B cell (primary cell): Measurements from ENCODE around the gene ZBBX. TPM values are rescaled to one million over a fixed set of nuclear protein-coding genes. Genes with fewer than 3 reads are reported as not detected.

ENCODE experiments used
- ATAC-seq: fragments of 200-7000 bp; cut with Tn5 transposase; one replicate; pipeline ENCODE4 v1.10.0; 2021; ENCODE audit warnings: low read depth, mild to moderate bottlenecking, moderate number of reproducible peaks, moderate library complexity
- CTCF ChIA-PET: fragments of 350-600 bp; sonication (Branson Sonifier 250); formaldehyde crosslinking; loops from one replicate; lab custom pipeline; 2021; ENCODE audit warnings: antibody characterized with exemption, inconsistent platforms; lab: Charles Lee
- POLR2A ChIA-PET: fragments of 350-600 bp; sonication (Branson Sonifier 250); formaldehyde crosslinking; loops from one replicate; lab custom pipeline; 2021; ENCODE audit warnings: antibody characterized with exemption; lab: Charles Lee
- DNase-seq: peaks from one replicate; pipeline ENCODE4 v3.0.0; 2013
- H2AFZ ChIP-seq: 2 replicates; pipeline ENCODE4 v1.6.1; 2012; ENCODE audit warnings: mild to moderate bottlenecking, low read depth, low read length; ENCODE audit not compliant: insufficient read depth, poor library complexity, severe bottlenecking
- H3K27ac ChIP-seq, 2 donors: 1 replicate in 1 of 2; 2 replicates in 1 of 2; pipeline ENCODE4 v1.5.1; 2012 to 2013; ENCODE audit warnings: low read length in 2 of 2, mild to moderate bottlenecking in 2 of 2, moderate library complexity in 1 of 2
- H3K27me3 ChIP-seq, 4 experiments: fragments of 200-600 bp in 1 of 4; sonication (generic) in 1 of 4; replicated peaks in 1 of 4; 1 replicate in 2 of 4; 2 replicates in 2 of 4; pipeline versions ENCODE4 v1.6.1 to v1.7.0; 2013 to 2016; ENCODE audit warnings: low read length in 3 of 4, mild to moderate bottlenecking in 2 of 4, mixed read lengths in 1 of 4, moderate library complexity in 1 of 4; ENCODE audit not compliant: insufficient read depth in 4 of 4, control insufficient read depth in 3 of 4; ENCODE audit errors: control extremely low read depth in 1 of 4
- H3K36me3 ChIP-seq, 2 experiments: replicated peaks in 1 of 2; 1 replicate in 1 of 2; 2 replicates in 1 of 2; pipeline versions ENCODE4 v1.6.1 to v1.7.1; 2013; ENCODE audit warnings: low read length in 1 of 2; ENCODE audit not compliant: insufficient read depth in 2 of 2, control insufficient read depth in 1 of 2; ENCODE audit errors: control extremely low read depth in 1 of 2, extremely low read depth in 1 of 2
- H3K4me1 ChIP-seq, 2 donors: fragments of 200-600 bp in 1 of 2; sonication (generic) in 1 of 2; 1 replicate in 1 of 2; 2 replicates in 1 of 2; pipeline versions ENCODE4 v1.5.1 to v1.6.1; 2013 to 2017; ENCODE audit warnings: low read length in 2 of 2; ENCODE audit not compliant: control insufficient read depth in 2 of 2, insufficient read depth in 2 of 2
- H3K4me2 ChIP-seq: replicated peaks from 2 replicates; pipeline ENCODE3; 2012; ENCODE audit warnings: mild to moderate bottlenecking, low read depth, low read length; ENCODE audit not compliant: poor library complexity, severe bottlenecking
- H3K4me3 ChIP-seq, 5 experiments: fragments of 200-600 bp in 1 of 5; sonication (generic) in 1 of 5; 1 replicate in 3 of 5; 2 replicates in 2 of 5; pipeline versions ENCODE4 v1.5.1 to v1.7.0; 2011 to 2016; ENCODE audit warnings: low read length in 4 of 5, mild to moderate bottlenecking in 4 of 5, low read depth in 2 of 5, control low read depth in 1 of 5, moderate library complexity in 1 of 5; ENCODE audit not compliant: insufficient read depth in 1 of 5; ENCODE audit errors: control extremely low read depth in 1 of 5, extremely low read depth in 1 of 5
- H3K79me2 ChIP-seq: fragments of 200-600 bp; sonication (generic); one replicate; pipeline ENCODE4 v1.6.0; 2016; ENCODE audit warnings: low read length; ENCODE audit not compliant: control insufficient read depth, insufficient read depth
- H3K9ac ChIP-seq: fragments of 200-600 bp; sonication (generic); 2 replicates; pipeline ENCODE4 v1.6.1; 2017; ENCODE audit warnings: mild to moderate bottlenecking, low read length, moderate library complexity
- H3K9me3 ChIP-seq, 3 donors: one replicate each; pipeline versions ENCODE4 v1.6.1 to v1.7.1; 2013; ENCODE audit warnings: low read length in 2 of 3; ENCODE audit not compliant: control insufficient read depth in 2 of 3, insufficient read depth in 1 of 3; ENCODE audit errors: control extremely low read depth in 1 of 3
- H4K20me1 ChIP-seq: 2 replicates; pipeline ENCODE4 v1.6.0; 2012; ENCODE audit warnings: mild to moderate bottlenecking, low read length; ENCODE audit not compliant: insufficient read depth, control insufficient read depth, poor library complexity, severe bottlenecking
- H3K27ac Mint-ChIP-seq: one replicate; pipeline ENCODE4 v1.8.0; 2021; ENCODE audit warnings: mixed read lengths
- H3K27me3 Mint-ChIP-seq: one replicate; pipeline ENCODE4 v1.8.0; 2021; ENCODE audit warnings: mixed read lengths
- H3K4me1 Mint-ChIP-seq: one replicate; pipeline ENCODE4 v1.8.0; 2021; ENCODE audit warnings: mixed read lengths
- H3K4me3 Mint-ChIP-seq: one replicate; pipeline ENCODE4 v1.8.0; 2021; ENCODE audit warnings: mixed read lengths
- H3K9me3 Mint-ChIP-seq: one replicate; pipeline ENCODE4 v1.8.0; 2022; ENCODE audit warnings: mixed read lengths; ENCODE audit not compliant: insufficient read depth
- EZH2 ChIP-seq: IDR thresholded peaks from 2 replicates; pipeline ENCODE4 v1.6.1; 2012; ENCODE audit warnings: borderline replicate concordance, low read depth, mild to moderate bottlenecking, moderate library complexity, low read length; ENCODE audit not compliant: insufficient read depth, poor library complexity, severe bottlenecking
- WGBS: methylation state at CpG from one replicate; pipeline ENCODE4 v1.1.5; 2013; ENCODE audit warnings: missing lambda C conversion rate; ENCODE audit not compliant: insufficient coverage; 5-methylcytosine and 5-hydroxymethylcytosine counted together
- intact Hi-C: fragments of 100-400 bp; cut with micrococcal nuclease; formaldehyde crosslinking; loops from one replicate; pipeline ENCODE4 v1.10.0; 2022
- polyA plus RNA-seq: library from polyadenylated mRNA; depleted of rRNA; stranded (reverse); fragments of >200 nt; gene quantifications from 2 replicates; pipeline ENCODE4 v1.2.3, GENCODE V29; 2012
- total RNA-seq, 2 donors: library from RNA; stranded (reverse); fragments of 120-200 nt in 1 of 2; gene quantifications; 1 replicate in 1 of 2; 2 replicates in 1 of 2; pipeline versions ENCODE4 v1.2.3 to v1.2.4, GENCODE V29; 2013 to 2022
- TF ChIP-seq, protein P1 (sequence below): fragments of 200-600 bp; IDR thresholded peaks from one replicate; pipeline ENCODE4 v1.8.0; 2022; ENCODE audit warnings: antibody characterized with exemption, mild to moderate bottlenecking

The ZBBX gene
- total and polyA plus RNA-seq, 2 donors (not counting 1 experiment from before 2014, with no cell fraction given), result not detected

- Histone ChIP-seq H3K9ac (no peak overlapping the region), H3K4me2 (no peak overlapping the region), H4K20me1 (no peaks in the 10 kb centered on the region), H2AFZ (no peak overlapping the region), H3K79me2 (no peaks in the 10 kb centered on the region), H3K4me1 (no peaks in the 10 kb centered on the region), H3K4me3 (no peak overlapping the region), H3K27ac (no peak overlapping the region), H3K27me3 (no peaks in the 10 kb centered on the region), H3K36me3 (no peaks in the 10 kb centered on the region), H3K9me3 (no peaks in the 10 kb centered on the region)
- TF ChIP-seq, protein P1, sequence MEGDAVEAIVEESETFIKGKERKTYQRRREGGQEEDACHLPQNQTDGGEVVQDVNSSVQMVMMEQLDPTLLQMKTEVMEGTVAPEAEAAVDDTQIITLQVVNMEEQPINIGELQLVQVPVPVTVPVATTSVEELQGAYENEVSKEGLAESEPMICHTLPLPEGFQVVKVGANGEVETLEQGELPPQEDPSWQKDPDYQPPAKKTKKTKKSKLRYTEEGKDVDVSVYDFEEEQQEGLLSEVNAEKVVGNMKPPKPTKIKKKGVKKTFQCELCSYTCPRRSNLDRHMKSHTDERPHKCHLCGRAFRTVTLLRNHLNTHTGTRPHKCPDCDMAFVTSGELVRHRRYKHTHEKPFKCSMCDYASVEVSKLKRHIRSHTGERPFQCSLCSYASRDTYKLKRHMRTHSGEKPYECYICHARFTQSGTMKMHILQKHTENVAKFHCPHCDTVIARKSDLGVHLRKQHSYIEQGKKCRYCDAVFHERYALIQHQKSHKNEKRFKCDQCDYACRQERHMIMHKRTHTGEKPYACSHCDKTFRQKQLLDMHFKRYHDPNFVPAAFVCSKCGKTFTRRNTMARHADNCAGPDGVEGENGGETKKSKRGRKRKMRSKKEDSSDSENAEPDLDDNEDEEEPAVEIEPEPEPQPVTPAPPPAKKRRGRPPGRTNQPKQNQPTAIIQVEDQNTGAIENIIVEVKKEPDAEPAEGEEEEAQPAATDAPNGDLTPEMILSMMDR, result no peak
- no peak for TF ChIP-seq EZH2
- peaks cover 2% of the 10 kb centered on the region for H3K9me3 Mint-ChIP-seq
- no peak for ATAC-seq
- no peak overlapping the region for H3K4me3 Mint-ChIP-seq
- WGBS, result no CpG with 5 or more reads among the region's 1 CpG
- H3K27ac Mint-ChIP-seq, result no peak overlapping the region
- POLR2A ChIA-PET, result no interaction called here
- intact Hi-C loops, result no loop called here
- no peaks in the 10 kb centered on the region for H3K27me3 Mint-ChIP-seq
- no peaks in the 10 kb centered on the region for H3K4me1 Mint-ChIP-seq
- CTCF ChIA-PET, result no interaction called here
- no peak for DNase-seq
Observed at GRCh38 chr3:167225821-167226220, 154.3 kb downstream of the ZBBX start.

GRCh38 chr3:167209011-167209410 is 171.1 kb downstream of the ZBBX start:
- Histone ChIP-seq H3K4me1 (no peaks in the 10 kb centered on the region), H3K9me3 (peaks cover 0 to 10% (median 0%) of the 10 kb centered on the region in 3 donors), H3K36me3 (no peaks in the 10 kb centered on the region), H3K27me3 (no peaks in the 10 kb centered on the region), H3K4me3 (no peak overlapping the region), H3K9ac (no peak overlapping the region), H4K20me1 (no peaks in the 10 kb centered on the region), H3K79me2 (no peaks in the 10 kb centered on the region), H3K4me2 (no peak overlapping the region), H3K27ac (no peak overlapping the region), H2AFZ (no peak overlapping the region)
- no peak overlapping the region for H3K27ac Mint-ChIP-seq
- no peaks in the 10 kb centered on the region for H3K4me1 Mint-ChIP-seq
- ATAC-seq (no peak), DNase-seq (no peak)
- CTCF ChIA-PET, result no interaction called here
- no peaks in the 10 kb centered on the region for H3K9me3 Mint-ChIP-seq
- POLR2A ChIA-PET, result no interaction called here
- H3K4me3 Mint-ChIP-seq, result no peak overlapping the region
- TF ChIP-seq, protein P1, result no peak
- TF ChIP-seq EZH2, result no peak
- no peaks in the 10 kb centered on the region for H3K27me3 Mint-ChIP-seq
- intact Hi-C loops, result no loop called here
